ENCODE data around the gene TNFRSF14. TPM values are rescaled to one million over a fixed set of nuclear protein-coding genes. Genes with fewer than 3 reads are reported as not detected.
A peak's percentile ranks its signal among the peaks of the same experiment; 100 is the strongest.

TNFRSF14 gene
- total RNA-seq, 1 donor from 2014 or later, result 8.6 TPM

DNA sequence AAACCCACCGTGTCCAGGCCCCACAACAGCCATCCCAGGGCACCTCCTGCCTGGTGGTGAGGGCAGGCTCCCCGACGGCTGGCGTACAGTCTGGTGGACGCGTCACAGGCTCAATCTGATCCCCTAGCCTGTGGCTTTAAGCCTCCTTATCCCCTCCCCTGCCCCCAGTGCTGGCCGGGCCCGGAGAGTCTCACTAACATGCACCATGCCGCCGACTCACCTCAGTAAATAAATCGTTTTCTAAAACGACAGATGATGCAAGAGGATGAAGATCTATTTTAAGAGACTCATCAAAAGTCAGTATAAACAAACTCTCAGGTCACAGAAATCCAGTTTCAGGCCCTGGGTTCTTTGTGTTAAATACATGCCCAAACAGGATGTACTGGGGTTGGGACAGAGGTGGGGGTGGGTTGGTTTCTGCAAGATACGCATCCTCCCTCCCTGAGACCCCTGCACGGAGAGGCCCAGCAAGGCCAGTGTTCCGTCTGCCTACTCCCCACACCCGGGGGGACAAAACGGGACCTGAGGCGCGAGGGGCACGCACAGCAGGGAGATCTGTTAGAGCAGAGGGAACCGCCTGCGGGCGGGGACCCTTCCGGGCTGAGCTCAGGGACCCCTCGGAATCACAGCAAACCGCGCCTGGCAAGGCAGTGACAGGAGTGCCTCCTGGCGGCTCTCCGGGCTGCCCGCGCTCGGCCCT, 32.8 kb upstream of the TNFRSF14 start:
- no peak for DNase-seq (ENCODE audit: low read depth)

DNA sequence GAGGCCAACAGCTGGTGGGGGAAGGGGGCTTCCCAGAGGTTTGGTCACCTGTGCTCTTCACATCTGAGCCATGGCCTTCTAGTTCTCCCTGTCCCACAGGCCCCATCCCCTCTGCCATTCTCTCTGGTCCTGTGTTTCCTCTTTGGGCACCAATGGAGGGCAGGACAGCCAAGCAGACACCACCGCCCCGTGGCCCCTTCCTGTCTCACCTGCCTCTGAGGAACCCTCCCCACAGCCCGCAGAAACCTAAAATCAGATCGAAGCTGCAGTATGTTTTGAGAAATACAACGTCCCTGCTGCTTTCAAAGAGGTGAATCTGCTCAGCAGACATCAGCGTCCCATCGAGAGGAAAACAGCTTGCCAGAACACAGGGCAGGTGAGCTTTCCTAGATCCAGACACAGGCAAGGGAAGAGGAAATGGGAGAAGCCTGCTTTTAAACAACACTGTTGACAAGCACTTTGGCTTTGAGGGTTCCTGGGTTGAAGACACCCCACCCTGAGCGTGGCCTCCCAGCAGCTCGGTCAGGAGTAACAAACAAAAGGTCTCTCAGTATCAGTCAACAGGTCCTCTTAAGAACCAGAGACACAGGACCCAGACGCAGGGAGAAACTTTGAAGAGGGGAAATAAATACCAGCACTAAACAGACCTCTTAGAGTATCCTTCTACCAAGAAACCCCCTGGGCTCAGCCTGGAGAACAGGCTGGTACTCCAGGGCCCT, 32.1 kb upstream of the TNFRSF14 start:
- no peak for DNase-seq (ENCODE audit: low read depth)

DNA sequence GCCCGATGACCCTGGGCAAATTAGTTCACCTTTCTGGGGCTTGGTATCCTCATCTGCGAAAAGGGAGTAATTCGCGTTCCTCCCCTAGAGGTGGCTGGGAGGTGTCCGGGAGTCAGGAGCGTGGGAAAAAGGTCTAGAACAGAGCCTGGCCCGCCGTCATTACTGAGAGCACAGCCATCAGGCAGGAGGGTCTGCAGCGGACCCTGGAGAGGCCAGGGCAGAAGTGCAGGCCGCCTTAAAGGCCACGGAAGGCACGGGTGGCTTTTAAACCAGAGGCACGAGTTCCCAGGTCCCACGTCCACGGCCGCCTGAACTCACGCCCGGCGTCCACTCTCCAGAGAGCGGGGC, 30.6 kb upstream of the TNFRSF14 start:
- DNase-seq (ENCODE audit: low read depth), result no peak

DNA sequence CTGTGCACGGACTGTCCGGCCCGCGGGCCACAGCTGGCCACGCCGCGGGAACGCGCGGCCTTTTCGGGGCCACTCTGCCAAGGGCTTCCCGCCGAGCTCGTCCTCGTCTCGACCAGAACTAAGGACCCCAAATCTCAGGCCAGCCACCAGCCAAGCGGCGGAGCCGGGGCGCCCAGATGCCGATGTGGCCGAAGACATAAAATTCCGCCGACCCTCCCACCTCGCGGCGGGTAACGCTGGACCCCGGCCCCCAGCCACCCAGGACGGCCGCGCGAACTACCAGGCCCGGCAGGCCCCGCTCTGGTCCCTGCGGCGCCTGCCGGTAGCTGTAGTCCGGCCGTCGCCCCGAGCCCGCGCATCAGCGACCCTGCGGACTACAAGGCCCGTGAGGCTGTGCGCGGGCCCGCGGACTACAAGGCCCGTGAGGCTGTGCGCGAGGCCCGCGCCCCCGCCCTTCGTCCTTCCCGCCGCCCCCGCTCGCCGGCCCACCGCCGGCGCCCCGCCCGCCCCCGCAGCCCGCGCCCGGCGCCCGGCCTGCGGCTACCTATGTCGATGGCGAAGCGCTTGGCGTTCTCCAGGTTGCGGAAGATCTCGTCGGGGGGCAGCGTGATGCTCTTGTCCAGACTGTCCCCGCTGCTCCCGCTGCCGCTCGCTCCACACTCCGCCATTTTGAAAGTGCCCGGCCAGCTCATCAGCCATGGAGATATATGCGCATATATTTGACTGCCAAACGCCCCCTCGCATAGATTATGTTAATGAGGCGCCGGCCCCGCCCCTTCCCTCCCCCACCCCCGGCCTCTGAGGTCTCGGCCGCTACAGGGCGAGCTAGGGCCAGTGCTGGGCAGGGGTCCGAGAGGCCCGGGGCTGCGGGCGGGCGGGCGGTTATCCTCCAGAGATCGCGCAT, 30.0 kb upstream of the TNFRSF14 start, which contains the start of gene PANK4:
TSS of gene PANK4 (minus strand) at position 677 of the 904 bp plus-strand sequence. CDS start at position 668, 9 bp downstream.
- DNase-seq (ENCODE audit: low read depth), result peak; percentile 93

DNA sequence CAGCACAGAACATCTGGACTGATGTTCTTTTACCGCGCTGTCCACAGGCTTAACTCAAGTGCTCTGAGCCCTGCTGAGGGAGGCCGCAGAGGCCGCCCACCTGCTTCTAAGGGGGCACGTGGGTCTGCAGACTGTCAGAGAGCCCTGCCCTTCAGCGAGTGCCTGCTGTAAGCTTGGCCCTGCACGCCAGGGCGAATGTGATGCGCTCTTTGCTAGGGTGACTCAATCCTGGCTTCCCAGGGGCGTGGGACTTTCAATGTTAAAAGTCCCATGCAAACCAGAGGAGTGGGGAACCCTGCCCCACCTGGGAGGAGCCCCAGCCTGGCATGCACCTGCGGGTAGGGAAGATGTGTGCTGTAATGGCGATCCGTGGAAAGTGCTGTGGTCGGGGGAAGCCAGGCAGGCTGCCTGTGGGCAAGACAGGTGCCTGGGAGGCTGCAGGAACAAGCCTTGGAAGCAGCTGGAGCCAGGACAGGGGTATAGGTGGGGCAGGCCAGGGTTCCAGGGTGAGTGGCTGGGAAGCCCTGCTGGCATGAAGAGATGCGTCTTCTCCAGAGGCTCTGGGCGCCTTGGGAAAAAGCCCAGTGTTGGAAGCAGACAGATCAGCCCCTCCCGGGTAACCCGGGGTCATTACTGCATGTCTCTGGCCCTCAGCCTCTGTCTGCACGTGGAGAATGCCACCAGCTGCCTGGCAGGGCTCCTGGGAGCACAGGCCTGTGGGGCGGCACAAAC, 29.2 kb upstream of the TNFRSF14 start:
- peak; percentile 95 for DNase-seq (ENCODE audit: low read depth)

DNA sequence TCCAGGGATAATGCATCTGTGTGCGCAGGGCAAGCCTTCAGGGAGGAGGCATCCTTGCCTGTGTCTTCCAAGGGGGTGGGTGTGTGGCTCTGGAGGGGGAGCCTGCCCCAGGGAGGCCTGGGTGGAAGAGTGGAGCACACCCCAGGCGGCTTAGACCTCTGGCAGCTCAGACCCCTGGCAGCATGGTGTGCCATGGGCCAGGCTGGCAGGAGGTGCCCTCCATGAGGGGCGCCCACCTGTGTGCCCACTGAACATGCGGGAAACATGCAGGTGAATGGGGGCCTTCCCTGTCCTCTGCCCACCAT, 28.7 kb upstream of the TNFRSF14 start:
- no peak for DNase-seq (ENCODE audit: low read depth)

DNA sequence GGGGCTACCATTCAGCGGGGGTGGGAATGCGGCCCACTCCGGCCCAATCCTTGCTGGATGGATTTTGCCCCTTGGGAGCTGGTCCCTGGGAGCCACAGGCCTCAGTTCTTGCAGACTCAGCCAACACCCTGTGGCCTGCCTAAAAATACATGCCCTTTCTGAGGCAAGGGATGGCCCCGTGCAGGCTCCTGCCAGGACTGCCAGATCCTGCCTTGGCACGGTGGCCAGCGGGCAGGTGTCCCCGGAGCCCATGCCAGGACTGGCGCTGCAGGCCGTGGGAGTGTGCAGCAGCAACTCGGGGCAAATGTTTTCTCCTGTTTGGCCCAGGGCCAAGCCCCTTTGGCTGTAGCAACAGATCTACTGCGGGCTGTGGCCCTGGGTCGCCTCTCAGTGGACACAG, 28.2 kb upstream of the TNFRSF14 start:
- peak; percentile 71 for DNase-seq (ENCODE audit: low read depth)

DNA sequence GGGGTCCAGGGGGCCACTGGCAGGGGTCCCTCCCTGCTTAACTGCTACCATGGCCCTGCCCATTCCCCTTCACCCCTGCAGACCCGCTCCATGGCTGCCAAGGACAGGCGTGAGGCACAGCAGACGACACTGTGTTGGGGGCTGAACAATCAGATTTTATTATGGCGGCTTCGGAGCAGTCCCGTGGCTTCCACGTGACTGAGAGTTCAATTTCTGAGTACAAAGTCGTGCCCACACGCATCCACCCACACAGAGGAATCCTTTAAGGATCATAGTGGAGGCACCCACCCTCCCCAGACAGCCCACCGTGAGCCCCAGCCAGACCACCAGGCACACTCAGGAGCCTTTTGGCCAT, 27.6 kb upstream of the TNFRSF14 start:
- no peak for DNase-seq (ENCODE audit: low read depth)

DNA sequence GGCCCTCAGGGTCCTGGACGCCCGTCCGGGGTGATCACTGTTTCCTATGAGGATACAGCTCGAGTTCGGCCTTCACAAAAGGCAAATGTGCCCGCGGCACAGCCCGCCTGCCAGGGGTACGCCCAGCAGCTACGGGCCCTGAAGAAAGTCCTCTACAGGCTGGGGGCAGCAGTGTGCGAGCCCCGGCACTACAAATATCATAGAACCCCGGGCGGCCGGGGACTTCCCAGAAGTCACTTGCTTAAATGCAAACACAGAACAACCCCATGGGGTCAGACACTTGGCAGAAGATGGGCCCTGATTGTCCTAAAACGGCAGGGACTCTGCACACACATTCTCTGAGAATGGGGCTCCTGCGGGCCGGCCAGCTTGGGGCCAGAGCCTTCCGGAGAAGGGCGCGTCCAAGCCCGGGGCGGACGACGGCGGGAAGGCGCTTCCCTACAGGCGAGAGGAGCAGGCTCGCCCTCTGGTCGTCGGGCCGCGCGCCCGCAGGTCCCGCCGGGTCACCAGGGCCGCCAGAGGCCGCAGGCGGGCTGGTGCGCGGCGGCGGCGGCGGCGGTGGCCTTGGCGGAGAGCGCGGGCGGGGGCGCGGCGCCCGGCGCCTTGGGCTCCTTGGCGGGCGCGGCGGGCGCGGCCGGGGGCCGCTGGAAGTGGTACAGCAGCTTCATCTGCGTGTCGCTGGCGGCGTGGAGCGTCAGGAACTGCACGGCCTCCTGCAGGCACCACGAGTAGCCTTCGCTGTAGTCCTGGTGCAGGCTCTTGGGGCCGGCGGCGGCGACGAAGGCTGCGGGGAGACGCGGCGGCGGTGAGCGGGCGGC, 27.0 kb upstream of the TNFRSF14 start:
- no peak for DNase-seq (ENCODE audit: low read depth)

DNA sequence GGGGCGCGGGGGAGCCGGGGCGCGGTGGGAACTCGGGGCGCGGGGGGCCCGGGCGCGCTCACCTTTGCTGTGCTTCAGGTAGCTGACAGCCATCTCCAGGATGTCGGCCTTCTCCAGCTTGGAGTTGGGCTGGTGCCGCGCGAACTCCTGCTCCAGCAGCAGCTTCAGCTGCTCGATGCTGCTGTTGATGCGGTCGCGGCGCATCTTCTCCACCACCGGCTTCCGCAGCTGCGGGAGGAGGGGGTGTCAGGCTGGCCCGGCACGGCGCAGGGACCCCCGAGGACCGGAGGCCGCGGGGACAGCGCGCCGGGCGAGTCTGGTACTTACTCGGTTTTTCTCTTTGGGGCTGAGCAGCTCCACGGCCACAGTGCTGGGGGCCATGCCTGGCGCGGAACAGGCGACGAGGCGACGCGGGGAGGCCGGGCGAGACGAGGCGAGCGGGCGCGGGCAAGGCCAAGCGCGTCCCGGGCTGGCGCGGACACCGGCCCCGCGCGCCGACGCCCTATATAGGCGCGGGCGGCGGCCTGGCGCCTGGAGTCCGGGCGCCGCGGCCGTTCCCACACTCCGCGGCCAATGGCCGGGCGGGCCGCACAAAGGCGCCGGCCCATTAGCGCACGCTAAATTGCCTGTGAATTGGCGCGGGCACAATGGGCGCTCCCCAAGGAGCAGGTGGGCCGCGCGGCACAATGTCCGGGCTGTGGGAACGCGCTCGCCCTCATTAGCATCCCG, 26.2 kb upstream of the TNFRSF14 start, which contains the start of gene HES5:
TSS of gene HES5 (minus strand) at position 480 of the 729 bp plus-strand sequence. CDS start at position 381, 99 bp downstream.
- DNase-seq (ENCODE audit: low read depth), result no peak

DNA sequence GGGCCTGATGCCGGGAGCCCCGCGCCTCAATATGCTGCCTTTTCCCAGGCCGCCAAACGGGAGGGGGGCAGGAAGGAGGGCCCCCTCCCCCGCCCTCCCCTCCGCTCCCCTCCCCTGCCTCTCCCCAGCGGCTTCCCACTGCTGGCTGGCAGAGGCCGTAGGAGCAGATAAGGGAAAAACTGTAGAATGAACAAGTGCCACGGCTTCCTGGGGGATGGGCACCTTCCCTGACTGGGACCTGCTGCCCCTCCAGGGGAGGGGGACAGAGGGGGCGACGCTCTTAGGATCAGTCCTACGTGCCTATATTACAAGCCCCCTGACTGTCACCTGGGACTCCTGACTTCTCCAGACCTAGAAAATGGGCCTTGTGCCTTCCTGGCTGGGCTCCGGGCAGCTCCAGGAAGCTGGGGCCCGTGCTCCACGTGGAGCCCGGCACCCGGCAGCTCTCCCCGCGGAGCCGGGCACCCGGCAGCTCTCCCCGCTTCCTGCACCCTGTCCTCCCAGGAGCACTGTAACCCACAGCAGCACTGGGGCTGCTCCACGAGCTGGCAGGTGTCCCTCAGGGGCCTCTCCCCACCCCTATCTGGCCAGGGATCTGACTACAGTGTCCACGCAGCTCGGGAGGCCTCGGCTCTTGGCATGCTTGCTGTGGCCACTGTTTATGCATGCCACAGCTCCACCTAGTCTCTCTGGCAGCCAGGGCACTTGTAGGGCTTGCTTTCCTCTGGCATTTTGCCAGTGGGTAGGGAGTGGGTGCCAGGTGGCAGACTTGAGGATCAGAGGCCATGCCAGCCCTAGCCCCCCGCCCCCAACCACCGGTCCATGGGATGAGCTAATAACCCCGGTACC, 25.4 kb upstream of the TNFRSF14 start:
- DNase-seq (ENCODE audit: low read depth), result no peak

DNA sequence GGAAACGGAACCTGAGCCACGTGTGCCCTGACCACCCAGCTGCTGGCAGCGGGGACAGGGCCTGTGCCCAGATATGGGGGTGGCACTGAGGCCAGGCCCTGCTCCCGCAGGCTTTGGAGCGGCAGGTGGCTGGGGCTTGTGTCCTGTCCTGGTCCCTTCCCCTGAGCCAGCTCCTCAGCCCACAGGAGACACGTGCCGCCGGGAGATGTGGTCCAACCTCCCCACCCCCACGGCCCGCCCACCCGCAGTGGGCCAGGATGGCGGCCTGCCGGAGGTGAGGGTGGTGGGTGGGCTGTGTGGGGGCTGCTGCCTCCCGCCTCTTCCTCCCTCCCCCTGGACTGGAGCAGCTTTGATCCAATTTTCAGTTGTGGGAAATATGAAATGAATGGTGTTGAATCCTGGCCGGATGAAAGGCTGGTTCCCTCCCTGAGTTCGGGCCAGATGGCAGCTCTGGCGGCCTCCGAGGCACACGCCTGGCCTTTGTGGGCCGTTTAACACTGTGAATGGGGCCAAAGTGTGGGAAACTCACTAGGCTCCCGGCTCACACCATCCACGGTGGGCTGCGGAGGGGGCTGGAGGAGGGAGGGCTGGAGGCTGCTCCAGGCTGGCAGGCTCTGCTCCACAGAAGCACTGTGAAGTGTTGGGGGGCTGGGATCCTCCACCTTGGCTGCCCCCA, 23.5 kb upstream of the TNFRSF14 start:
- no peak for DNase-seq (ENCODE audit: low read depth)

DNA sequence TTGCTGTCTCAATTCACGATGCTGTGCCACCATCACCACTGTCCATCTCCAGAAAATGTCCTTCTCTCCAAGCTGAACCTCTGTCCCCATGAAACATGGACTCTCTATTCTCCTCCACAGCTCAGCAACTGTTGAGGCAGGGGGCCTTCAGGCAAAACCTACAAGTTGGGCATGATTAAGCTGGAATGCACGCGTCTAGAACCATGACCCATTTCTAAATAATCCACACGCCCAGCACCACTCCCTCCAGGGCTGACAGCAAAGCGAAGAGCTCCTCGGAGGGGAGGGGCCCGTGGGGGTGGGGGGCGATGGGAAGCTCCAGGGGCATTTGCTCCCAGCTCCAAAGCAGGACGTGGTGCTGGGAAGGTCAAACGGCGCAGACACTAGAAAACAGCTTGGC, 22.8 kb upstream of the TNFRSF14 start:
- DNase-seq (ENCODE audit: low read depth), result no peak

DNA sequence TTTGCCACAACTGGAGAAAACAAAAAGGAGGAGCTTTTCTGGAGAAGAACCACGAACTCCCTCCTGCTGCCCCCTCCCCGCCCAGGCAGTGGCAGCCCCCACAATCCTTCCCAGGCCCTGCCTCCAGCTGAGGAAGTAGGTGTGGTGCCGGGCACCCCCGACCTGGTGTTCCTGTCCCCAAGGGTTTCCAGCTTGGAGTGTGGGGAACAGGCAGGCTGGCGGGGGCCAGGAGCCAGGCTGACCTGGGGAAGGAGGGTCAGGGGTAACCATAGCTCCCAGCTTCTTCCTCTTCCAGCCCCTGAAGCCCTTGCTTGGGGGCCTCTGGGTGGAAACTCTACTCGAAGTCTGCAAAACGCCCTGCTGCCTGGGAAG, 21.9 kb upstream of the TNFRSF14 start:
- DNase-seq (ENCODE audit: low read depth), result no peak

DNA sequence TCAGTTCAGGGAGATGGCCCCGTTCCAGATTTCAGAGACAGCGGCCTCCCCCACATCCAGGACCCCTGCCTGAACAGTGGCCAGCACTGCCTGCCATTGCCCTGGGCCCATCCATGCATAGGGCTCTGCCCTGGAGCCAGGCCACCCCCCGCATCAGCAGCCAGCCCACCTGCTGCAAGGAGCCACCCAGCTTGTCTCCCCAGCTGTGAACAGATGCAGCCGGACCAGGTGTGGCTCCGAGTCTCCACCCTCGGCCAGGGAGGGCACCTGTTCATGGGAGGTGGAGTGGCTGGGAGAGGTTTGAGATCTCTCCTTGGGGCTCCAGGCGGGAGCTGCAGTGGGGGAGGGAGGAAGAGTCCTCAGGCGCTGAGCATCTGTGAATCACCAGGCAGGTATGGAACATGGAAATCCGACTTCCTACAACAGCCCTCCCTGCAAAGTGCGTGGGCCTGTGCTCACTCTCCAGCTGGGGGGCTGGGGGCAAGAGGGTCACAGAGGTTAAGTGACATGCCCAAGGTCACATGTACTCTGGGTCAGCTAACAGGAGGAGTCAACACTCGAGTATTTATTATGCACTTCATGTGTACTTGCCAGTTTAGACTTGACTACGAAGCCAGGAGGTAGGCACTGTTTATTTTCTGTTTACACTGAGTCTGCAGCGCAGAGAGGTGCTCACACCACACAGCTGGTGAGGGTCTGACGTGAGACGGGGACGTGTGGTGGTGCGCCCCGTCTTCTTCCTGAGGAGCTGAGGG, 21.3 kb upstream of the TNFRSF14 start:
- no peak for DNase-seq (ENCODE audit: low read depth)

DNA sequence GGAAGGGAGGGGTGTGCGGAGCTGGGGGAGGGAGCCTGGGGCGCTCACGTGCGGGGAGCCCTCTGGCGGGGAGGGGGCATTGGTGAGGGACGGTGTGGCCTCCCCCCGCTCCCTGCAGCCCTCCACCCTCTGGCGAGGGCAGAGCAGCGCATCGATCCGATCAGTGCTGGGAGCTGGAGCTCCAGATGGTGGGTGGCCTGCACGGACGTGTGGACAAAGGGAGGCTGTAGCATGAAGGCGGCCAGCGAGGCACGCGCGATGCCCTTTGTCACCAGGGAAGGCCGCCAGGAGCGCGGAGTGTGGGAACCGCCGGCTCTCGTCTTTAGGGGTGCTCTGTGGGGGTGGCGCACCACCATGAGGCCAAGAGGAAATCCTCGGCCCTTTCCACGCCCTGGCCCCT, 20.7 kb upstream of the TNFRSF14 start:
- no peak for DNase-seq (ENCODE audit: low read depth)

DNA sequence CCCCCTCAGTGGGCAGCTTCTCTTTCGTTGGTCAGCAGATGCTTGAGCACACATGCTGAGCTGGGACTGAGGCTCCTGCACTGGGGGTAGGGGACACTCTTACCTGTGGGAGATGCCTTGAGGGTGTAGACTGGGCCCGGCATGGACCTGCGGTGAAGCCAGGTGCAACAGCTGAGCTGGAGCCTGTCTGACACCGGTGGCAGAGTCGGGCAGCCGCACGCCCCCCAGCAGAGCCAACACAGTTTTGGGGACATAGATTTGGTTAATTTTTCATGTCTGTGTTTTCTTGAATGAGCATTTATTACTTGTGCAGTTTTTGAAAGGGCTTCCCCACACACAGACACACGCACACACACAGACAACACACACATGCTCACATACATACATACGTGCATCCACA, 20.2 kb upstream of the TNFRSF14 start:
- DNase-seq (ENCODE audit: low read depth), result no peak

DNA sequence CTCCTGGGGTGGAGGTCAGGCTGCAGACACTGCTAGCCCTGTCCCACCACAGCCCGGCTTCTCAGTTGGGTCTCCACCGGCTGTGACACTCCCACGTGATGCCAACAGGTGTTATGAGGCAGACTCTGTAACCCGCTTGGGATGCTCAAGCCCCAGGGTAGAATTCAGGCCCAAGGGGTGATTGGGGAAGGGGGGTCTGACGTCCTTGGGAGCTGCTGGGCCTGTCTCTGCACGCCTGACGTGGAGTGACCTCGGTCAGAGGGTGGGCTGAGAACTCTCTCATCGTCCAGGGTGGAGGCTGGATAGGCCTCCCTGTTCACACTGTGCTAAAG, 18.4 kb upstream of the TNFRSF14 start:
- no peak for DNase-seq (ENCODE audit: low read depth)

All from myocyte (in vitro differentiated cells).